ENCODE data around the gene HOXA7.

Gene HOXA7

DNA sequence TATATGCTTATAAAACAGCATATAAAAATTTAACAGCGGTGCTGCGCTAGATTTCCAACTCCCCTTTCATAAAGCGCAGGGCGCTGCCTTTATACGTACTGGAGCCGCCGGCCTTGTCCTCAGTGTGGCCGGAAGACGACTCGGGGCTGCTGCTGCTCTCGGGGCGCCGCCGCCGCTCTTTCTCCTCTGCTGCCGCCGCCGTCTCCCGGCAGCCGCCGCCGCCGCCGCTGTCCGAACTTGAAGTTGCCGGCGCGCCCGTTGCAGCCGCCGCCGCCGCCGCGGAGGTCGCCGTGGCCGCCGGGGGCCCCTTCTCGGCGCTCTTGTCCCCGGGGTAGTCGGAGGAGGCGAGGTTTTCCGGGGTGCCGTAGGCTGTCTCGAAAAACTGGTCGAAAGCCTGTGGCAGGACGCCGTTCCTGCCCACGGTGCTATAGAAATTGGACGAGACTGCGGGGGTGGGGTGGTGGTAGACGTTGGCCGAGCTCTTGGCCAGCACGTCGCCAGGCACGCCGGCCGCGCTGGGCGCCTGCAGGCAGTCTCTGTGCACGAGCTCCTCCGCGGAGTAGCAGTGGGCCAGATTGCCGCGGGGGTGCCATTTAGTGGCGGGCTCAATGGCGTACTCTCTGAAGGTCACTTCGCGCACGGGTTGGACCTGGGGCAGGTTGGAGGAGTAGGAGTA lies 28.0 kb upstream of the HOXA7 start:
- Histone ChIP-seq H3K27ac (no peak overlapping the region), H3K36me3 (no peaks in the 10 kb centered on the region), H3K4me3 (ENCODE audit: low read depth in 1 of 2, low read length in 1 of 2) (peak overlapping the region; percentile 13 to 45), H3K4me1 (ENCODE audit: control insufficient read depth in 1 of 2, insufficient read depth in 1 of 2, low read depth in 1 of 2, low read length in 1 of 2) (peaks cover 46 to 58% of the 10 kb centered on the region in 2 experiments), H3K27me3 (peaks cover 100% of the 10 kb centered on the region), H3K9me3 (no peaks in the 10 kb centered on the region)
- TF ChIP-seq, protein P1, sequence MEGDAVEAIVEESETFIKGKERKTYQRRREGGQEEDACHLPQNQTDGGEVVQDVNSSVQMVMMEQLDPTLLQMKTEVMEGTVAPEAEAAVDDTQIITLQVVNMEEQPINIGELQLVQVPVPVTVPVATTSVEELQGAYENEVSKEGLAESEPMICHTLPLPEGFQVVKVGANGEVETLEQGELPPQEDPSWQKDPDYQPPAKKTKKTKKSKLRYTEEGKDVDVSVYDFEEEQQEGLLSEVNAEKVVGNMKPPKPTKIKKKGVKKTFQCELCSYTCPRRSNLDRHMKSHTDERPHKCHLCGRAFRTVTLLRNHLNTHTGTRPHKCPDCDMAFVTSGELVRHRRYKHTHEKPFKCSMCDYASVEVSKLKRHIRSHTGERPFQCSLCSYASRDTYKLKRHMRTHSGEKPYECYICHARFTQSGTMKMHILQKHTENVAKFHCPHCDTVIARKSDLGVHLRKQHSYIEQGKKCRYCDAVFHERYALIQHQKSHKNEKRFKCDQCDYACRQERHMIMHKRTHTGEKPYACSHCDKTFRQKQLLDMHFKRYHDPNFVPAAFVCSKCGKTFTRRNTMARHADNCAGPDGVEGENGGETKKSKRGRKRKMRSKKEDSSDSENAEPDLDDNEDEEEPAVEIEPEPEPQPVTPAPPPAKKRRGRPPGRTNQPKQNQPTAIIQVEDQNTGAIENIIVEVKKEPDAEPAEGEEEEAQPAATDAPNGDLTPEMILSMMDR (IDR thresholded peaks at IDR 0.05), result no peak

DNA sequence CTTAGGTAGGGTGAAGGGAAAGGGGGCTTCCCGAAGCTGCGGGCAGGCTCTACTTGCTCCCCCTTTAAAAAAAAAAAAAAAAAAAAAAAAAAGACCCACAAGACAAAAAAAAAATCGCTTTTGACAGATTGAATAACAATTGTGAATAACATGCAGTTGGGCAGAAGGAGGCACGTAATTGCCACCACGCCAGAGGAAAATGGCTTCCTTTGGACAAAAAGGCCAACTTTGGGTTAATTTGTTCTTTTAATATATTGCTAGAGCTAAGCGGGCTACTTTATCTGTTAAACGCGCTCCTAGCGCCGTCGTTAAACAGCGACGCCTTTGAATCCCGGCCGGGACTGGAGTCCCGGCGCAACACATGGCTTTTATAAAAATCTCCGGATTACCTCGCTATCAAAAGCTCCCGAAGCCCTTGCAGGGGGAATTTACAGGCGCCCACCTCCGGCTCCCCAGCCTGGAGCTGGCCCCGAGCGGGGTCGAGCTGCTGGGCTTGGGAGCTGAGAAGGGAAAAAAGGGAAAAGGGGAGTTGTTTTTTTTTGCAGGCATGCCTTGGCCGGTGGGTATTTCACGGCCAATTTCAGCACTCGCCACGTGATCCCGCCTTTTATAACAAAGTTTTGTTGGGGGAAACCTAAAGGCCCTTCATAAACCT lies 27.3 kb upstream of the HOXA7 start:
- Histone ChIP-seq H3K4me3 (ENCODE audit: low read depth in 1 of 2, low read length in 1 of 2) (peak overlapping the region in 1 of 2 experiments; percentile 45), H3K27ac (no peak overlapping the region), H3K9me3 (no peaks in the 10 kb centered on the region), H3K4me1 (ENCODE audit: control insufficient read depth in 1 of 2, insufficient read depth in 1 of 2, low read depth in 1 of 2, low read length in 1 of 2) (peaks cover 42 to 54% of the 10 kb centered on the region in 2 experiments), H3K36me3 (no peaks in the 10 kb centered on the region), H3K27me3 (peaks cover 100% of the 10 kb centered on the region)
- TF ChIP-seq, protein P1 (IDR thresholded peaks at IDR 0.05), result no peak

DNA sequence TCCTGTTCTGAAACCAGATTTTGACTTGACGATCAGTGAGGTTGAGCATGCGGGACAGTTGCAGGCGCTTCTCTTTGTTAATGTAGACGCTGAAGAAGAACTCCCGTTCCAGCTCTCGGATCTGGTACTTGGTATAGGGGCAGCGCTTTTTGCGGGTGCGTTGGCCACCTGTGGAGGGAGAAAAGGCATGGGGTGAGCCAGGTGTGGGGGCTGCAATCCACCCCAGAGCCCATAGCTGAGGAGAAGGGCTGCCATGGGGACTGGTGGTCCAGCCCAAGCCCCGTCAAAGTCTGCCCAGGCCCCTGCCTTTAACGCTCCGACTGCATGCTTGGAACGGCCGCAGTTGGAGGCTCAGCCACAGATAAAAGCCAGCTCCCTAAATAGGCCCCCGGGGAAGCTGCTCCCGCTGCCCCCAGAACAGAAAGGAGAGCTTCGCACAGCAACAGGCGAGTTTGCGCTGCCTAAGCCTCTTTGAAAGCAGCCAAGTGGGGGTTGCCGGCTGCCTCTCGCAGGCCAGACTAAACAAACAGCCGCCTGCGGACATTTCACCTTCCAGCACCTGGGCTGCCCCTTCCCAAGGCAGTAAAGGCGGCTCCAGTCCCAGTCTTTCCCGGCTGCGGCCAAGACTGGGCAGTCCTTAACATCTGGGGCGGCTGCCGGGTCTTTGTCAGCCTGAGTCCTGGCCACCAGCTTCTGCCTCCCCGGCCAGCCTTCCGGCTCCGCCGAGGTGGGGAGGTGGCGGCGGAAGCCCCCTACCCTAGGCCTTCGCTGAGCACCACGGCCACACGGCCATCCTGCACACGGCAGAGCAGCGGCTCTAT lies 26.6 kb upstream of the HOXA7 start:
- Histone ChIP-seq H3K27ac (no peak overlapping the region), H3K4me3 (ENCODE audit: low read depth in 1 of 2, low read length in 1 of 2) (no peak overlapping the region), H3K27me3 (peaks cover 100% of the 10 kb centered on the region), H3K9me3 (no peaks in the 10 kb centered on the region), H3K36me3 (no peaks in the 10 kb centered on the region), H3K4me1 (ENCODE audit: control insufficient read depth in 1 of 2, insufficient read depth in 1 of 2, low read depth in 1 of 2, low read length in 1 of 2) (peaks cover 35 to 46% of the 10 kb centered on the region in 2 experiments)
- TF ChIP-seq, protein P1 (IDR thresholded peaks at IDR 0.05), result no peak

DNA sequence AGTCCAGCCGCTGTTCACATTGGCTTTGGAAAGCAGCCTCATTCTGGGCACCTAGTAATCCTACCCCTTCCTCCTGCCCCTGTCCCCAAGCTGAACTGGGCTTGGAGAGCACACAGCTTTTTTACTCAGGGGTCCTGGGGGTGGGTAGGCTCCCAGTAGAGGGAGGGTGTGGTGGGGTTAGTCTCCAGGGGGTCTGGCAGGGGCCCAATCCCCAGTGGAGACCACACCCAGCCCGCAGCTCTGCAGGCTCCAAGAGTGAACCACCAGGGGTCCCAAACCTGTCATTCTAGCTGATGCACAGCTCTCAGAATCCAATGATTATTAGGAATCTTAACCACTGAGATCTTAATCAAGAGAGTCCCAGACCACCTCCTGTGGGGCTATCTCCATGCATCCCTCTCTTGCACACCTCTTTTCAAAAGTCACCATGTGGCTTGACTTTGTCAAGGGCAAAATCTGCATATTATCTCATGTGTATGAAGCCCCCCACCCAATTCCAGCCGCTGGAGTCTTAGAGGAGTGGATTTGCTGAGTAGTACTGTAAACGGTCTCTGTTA lies 25.9 kb upstream of the HOXA7 start:
- Histone ChIP-seq H3K4me1 (ENCODE audit: control insufficient read depth in 1 of 2, insufficient read depth in 1 of 2, low read depth in 1 of 2, low read length in 1 of 2) (peaks cover 31 to 42% of the 10 kb centered on the region in 2 experiments), H3K4me3 (ENCODE audit: low read depth in 1 of 2, low read length in 1 of 2) (no peak overlapping the region), H3K36me3 (no peaks in the 10 kb centered on the region), H3K27ac (no peak overlapping the region), H3K27me3 (peaks cover 100% of the 10 kb centered on the region), H3K9me3 (no peaks in the 10 kb centered on the region)
- TF ChIP-seq, protein P1 (IDR thresholded peaks at IDR 0.05), result no peak

DNA sequence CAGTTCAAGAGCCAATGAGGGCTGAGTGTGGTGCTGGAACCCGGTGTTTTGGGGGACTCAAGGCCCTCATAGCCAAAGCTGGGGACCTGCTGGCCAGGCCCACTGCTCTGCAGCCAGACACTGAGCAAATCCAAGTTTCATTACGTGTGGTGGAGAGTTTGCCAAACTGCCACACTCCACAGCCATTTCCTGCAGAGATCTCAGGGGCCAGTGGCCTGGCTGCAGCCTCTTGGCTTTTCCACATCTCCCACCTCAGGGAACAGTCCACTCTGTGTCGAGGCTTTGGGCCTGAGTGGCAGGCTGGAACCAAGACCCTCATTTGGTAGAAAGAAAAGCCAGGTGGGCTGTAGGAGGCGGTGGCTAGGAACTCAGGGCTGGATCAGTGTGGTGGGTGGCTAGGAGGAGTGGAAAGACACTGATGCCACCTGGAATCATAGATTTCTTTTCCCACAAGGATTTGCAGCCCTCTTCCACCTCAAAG lies 25.4 kb upstream of the HOXA7 start:
- H3K27me3 ChIP-seq, result peaks cover 100% of the 10 kb centered on the region
- H3K4me3 ChIP-seq (ENCODE audit: low read depth in 1 of 2, low read length in 1 of 2), result no peak overlapping the region
- H3K4me1 ChIP-seq (ENCODE audit: control insufficient read depth in 1 of 2, insufficient read depth in 1 of 2, low read depth in 1 of 2, low read length in 1 of 2), result peaks cover 31 to 42% of the 10 kb centered on the region in 2 experiments

More for the DNA sequence above, 25.4 kb upstream of the HOXA7 start:
- no peaks in the 10 kb centered on the region for H3K36me3 ChIP-seq
- TF ChIP-seq, protein P1 (IDR thresholded peaks at IDR 0.05), result no peak
- H3K27ac ChIP-seq, result no peak overlapping the region
- H3K9me3 ChIP-seq, result no peaks in the 10 kb centered on the region
